GM12873 (cell line): ENCODE data around the gene MDGA2.

Source experiments
- TF ChIP-seq, protein P1 (sequence below): IDR thresholded peaks from 2 replicates; pipeline ENCODE4 v1.5.1; 2012; ENCODE audit warnings: low read depth, mild to moderate bottlenecking, moderate library complexity, low read length, control low read depth; ENCODE audit not compliant: insufficient read depth; ENCODE audit errors: missing control alignments

Gene MDGA2

DNA sequence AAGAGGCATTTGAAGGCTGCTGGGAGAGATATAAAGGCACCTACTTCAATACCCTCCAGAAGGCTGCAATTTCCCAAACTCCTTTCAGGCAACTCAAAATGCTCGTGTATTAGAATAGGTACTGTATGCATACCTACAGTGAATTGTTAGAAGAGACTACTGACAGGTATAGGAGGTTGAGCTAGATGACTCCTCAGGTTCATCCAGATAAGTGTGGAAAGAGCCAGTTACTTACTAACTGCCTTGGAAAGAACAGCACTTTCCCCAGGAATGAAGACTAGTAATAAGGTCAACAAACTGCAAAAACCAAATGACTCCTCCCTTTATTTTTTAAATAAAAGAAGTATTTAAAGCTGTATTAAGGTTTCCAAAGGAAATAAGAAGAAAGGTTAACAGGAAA, 429.0 kb downstream of the MDGA2 start:
- TF ChIP-seq, protein P1, sequence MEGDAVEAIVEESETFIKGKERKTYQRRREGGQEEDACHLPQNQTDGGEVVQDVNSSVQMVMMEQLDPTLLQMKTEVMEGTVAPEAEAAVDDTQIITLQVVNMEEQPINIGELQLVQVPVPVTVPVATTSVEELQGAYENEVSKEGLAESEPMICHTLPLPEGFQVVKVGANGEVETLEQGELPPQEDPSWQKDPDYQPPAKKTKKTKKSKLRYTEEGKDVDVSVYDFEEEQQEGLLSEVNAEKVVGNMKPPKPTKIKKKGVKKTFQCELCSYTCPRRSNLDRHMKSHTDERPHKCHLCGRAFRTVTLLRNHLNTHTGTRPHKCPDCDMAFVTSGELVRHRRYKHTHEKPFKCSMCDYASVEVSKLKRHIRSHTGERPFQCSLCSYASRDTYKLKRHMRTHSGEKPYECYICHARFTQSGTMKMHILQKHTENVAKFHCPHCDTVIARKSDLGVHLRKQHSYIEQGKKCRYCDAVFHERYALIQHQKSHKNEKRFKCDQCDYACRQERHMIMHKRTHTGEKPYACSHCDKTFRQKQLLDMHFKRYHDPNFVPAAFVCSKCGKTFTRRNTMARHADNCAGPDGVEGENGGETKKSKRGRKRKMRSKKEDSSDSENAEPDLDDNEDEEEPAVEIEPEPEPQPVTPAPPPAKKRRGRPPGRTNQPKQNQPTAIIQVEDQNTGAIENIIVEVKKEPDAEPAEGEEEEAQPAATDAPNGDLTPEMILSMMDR, result no peak

DNA sequence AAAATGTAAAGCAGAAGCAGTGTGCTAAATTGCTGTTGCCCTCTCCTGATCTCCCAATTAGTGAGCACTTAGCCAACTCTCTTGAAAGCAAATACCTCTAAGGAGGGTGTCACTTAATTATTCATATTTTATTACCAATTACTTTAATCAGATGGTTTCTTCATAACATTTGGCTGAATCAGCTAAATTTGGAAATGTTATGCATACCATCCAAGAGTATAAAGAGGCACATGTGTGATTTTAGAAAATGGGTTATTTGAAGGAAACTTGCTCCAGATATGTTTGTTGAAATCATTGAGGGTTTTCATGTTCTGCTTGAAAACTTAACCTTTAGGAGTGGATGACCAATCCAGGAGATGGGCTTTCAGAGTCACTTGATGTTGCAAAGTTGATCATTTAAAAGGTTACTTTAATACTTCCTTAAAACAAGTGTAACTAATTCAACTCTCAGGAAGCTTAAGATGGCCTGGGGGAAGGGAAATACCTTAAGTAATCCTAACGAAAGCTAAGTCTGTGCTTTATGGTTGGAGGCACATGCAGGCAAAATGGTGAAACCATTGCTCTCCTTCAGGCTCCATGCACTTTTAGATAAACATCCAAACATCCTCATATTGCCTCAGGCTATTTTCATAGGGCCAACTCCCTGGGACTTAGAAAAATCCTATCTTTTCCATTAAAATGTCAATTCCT, 434.5 kb downstream of the MDGA2 start:
- TF ChIP-seq, protein P1, result no peak

DNA sequence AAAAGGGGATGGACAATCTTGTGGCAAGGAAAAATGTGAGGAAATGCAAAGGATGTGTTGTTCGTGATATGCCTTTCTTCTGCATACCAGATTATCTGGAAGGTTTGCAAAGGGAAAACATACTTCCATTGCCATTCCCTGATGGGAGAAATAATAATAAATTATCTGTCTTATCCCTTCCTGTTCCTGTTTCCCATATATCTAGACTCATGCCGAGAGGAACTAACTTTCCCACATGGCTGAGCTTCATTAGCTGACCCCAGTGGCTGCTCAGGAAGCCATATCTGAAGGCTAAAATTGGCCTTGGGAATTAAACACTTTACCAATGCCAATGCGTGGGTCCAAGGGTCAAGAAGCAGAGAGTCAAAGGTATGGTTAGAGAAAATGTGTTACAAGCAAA, 439.8 kb downstream of the MDGA2 start:
- TF ChIP-seq, protein P1, result no peak

DNA sequence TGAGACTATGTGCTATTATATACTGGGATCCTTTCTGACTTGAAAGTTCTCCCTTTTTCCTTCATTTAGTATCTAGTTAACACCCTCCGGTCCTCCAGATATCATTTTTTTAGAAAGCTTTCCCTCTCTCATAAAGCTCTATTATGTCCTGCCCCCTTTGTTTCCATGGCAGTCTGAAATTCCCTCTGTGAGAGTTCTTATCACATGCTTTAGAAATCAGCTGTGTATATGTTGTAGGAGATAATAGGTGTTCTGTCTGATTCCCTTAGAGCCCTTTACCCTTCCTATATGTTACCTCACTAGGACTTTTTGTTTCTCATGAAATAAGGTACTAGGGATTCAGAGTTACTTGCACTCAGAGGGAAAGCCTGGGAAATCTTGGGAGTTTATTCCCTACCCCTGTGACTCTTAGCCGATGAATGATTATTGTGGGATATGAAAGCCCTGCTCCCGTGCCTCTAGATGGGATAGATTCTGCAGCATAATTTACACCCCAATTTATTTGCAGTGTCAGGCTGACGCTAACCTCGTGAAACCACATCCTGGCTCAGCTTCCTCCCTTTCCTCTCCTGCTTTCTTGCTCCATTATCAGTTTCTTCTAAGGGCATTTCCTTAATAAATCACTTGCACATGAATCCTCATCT, 448.4 kb downstream of the MDGA2 start:
- TF ChIP-seq, protein P1, result no peak

DNA sequence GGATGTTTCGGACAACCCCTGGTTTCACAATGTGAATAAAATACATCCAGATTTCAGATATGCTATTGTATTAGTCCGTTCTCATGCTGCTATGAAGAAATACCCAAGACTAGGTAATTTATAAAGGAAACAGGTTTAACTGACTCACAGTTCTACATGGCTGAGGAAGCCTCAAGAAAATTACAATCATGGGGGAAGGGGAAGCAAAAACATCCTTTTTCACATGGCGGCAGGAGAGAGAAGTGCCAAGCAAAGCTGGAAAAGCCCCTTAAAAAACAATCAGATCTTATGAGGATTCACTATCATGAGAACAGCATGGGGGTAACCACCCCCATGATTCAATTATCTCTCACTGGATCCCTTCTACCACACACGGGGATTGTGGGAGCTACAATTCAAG, 451.7 kb downstream of the MDGA2 start:
- TF ChIP-seq, protein P1, result no peak

DNA sequence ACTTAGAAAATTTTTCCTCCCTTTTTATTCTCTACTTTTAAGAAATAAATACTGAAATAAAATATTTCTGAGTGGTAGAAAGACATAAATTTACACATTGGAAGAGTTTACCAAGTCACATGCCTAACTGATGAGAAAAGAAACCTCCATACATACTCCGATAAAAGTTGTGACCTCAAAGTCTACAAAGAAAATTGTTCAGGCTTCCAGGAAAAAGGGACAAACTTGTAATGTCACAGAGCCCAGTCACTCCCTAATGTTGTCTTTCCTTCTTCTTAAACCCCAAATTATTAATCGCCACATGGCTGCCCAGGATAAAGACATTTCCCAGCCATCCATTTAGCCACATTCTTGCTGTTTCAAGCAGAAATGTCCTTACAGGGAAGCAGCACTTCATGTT, 455.3 kb downstream of the MDGA2 start:
- TF ChIP-seq, protein P1, result no peak

DNA sequence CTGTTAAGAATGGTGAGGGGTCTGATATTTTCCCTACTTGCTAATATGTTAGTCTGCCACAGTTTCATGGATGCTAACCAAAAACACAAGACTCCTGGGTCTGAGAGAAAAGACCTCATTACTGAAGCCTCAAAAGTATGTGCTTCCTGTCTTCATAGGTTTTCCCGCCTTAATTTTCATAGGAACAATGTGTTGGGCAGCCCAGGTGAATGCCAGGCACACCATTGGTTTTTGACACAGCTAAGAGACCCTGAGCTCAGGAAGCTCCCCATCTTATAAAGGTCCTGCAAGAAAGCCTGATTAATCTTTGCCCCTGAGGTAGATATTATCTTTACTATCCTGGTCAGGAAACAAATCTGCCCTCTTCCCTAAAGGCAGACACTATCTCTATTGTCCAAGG, 464.1 kb downstream of the MDGA2 start:
- TF ChIP-seq, protein P1, result no peak
